Hepatocyte (in vitro differentiated cells): ENCODE measurements around the gene NXPH2.

Experiments
- EZH2 ChIP-seq: fragments of 200-600 bp; sonication (generic); IDR thresholded peaks from 2 replicates; pipeline ENCODE4 v1.6.1; 2016; ENCODE audit warnings: antibody characterized with exemption, mild to moderate bottlenecking, borderline replicate concordance
- EZH2phosphoT487 ChIP-seq: fragments of 200-600 bp; sonication (generic); IDR thresholded peaks from one replicate; pipeline ENCODE4 v1.6.1; 2018; ENCODE audit warnings: antibody characterized with exemption, mild to moderate bottlenecking, low read depth, moderate library complexity; ENCODE audit not compliant: unreplicated experiment, severe bottlenecking
- TF ChIP-seq, protein P1 (sequence below): fragments of 200-600 bp; sonication (generic); IDR thresholded peaks from 2 replicates; pipeline ENCODE4 v1.5.1; 2016; ENCODE audit warnings: antibody characterized with exemption, mild to moderate bottlenecking; ENCODE audit not compliant: poor library complexity

DNA sequence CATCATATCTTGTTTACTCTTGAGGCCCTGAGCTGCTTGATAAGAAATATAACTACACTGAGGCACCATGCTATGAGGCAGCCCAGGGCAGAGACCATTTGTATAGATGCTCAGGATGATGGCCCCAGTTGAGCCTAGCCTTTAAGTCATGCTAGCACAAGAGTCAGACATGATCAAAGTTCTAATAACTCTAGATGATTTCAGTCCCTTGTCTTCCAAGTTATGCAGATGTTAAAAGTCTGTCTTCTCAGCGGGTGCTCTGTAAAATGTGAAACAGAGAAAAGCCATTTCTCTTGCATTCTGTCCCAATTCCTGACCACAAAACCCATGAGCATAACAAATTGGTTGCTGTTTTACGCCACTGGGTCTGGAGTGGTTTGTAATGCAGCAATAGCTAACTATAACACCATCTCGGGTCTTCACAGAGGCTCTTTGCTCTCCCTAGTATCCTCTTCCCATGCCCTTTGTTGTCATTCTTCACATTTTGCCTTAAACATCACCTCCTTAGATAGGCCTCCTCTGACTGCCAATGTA is 49.6 kb downstream of the NXPH2 start:
- TF ChIP-seq, protein P1, sequence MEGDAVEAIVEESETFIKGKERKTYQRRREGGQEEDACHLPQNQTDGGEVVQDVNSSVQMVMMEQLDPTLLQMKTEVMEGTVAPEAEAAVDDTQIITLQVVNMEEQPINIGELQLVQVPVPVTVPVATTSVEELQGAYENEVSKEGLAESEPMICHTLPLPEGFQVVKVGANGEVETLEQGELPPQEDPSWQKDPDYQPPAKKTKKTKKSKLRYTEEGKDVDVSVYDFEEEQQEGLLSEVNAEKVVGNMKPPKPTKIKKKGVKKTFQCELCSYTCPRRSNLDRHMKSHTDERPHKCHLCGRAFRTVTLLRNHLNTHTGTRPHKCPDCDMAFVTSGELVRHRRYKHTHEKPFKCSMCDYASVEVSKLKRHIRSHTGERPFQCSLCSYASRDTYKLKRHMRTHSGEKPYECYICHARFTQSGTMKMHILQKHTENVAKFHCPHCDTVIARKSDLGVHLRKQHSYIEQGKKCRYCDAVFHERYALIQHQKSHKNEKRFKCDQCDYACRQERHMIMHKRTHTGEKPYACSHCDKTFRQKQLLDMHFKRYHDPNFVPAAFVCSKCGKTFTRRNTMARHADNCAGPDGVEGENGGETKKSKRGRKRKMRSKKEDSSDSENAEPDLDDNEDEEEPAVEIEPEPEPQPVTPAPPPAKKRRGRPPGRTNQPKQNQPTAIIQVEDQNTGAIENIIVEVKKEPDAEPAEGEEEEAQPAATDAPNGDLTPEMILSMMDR = no peak
- TF ChIP-seq EZH2phosphoT487 (no peak), EZH2 (no peak)
